Endothelial cell of umbilical vein (primary cell): Measurements from ENCODE around the gene NACA2. TPM values are rescaled to one million over a fixed set of nuclear protein-coding genes. Genes with fewer than 3 reads are reported as not detected.

ENCODE experiments used
- BruUV-seq: library from RNA; stranded (reverse); fragments of 400-500 nt; replicated peaks from 2 replicates; lab custom pipeline; 2021; lab: Mats Ljungman, UMichigan
- CTCF ChIA-PET: fragments of 300-600, 350-600 bp; sonication (Branson Sonifier 250); formaldehyde crosslinking; loops from one replicate; lab custom pipeline; 2021; ENCODE audit warnings: antibody characterized with exemption, inconsistent platforms; lab: Charles Lee
- POLR2A ChIA-PET: fragments of 300-600, 350-600 bp; sonication (Branson Sonifier 250); formaldehyde crosslinking; loops from one replicate; lab custom pipeline; 2021; ENCODE audit warnings: antibody characterized with exemption, inconsistent platforms; lab: Charles Lee
- DNase-seq: peaks from one replicate; pipeline ENCODE4 v3.0.0-alpha.2; 2011; ENCODE audit warnings: low read depth, low spot score
- FAIRE-seq: peaks from 2 replicates; lab custom pipeline; 2011; peaks lifted over from hg19 to GRCh38; lab: Jason Lieb, UNC
- H2AFZ ChIP-seq: 2 replicates; pipeline ENCODE4 v1.6.0; 2012; ENCODE audit warnings: low read depth, low read length, control low read depth, inconsistent platforms
- H3K27ac ChIP-seq: 2 replicates; pipeline ENCODE4 v1.5.1; 2011; ENCODE audit warnings: low read depth, mild to moderate bottlenecking, control low read depth, low read length, moderate library complexity; ENCODE audit not compliant: insufficient read depth
- H3K27me3 ChIP-seq, 2 experiments: 2 replicates each; pipeline versions ENCODE4 v1.6.0 to v1.6.1; 2011; ENCODE audit warnings: low read length in 2 of 2, mixed read lengths in 1 of 2; ENCODE audit not compliant: control insufficient read depth in 2 of 2, insufficient read depth in 2 of 2
- H3K36me3 ChIP-seq, 2 experiments: 2 replicates in 1 of 2; 3 replicates in 1 of 2; pipeline ENCODE4 v1.5.1; 2011; ENCODE audit warnings: low read length in 2 of 2, mild to moderate bottlenecking in 1 of 2, moderate library complexity in 1 of 2; ENCODE audit not compliant: control insufficient read depth in 2 of 2, insufficient read depth in 2 of 2; ENCODE audit errors: extremely low read depth in 1 of 2
- H3K4me1 ChIP-seq: 3 replicates; pipeline ENCODE4 v1.5.1; 2011; ENCODE audit warnings: mild to moderate bottlenecking, low read length; ENCODE audit not compliant: control insufficient read depth, insufficient read depth; ENCODE audit errors: extremely low read depth
- H3K4me2 ChIP-seq: 2 replicates; pipeline ENCODE4 v1.6.1; 2011; ENCODE audit warnings: low read length, control low read depth, mixed read lengths; ENCODE audit not compliant: insufficient read depth
- H3K4me3 ChIP-seq, 3 experiments: fragments of 200-600 bp in 1 of 3; sonication (generic), shearing (Covaris generic) in 1 of 3; replicated peaks in 1 of 3; 2 replicates each; pipeline ENCODE4 v1.5.1; 2011 to 2016; ENCODE audit warnings: control low read depth in 3 of 3, low read length in 3 of 3, mild to moderate bottlenecking in 2 of 3, inconsistent platforms in 1 of 3, low read depth in 1 of 3, moderate library complexity in 1 of 3; ENCODE audit not compliant: insufficient read depth in 1 of 3
- H3K79me2 ChIP-seq: 2 replicates; pipeline ENCODE4 v1.6.0; 2012; ENCODE audit warnings: low read length, inconsistent platforms; ENCODE audit not compliant: control insufficient read depth, insufficient read depth
- H3K9ac ChIP-seq: replicated peaks from 2 replicates; pipeline ENCODE3; 2011; ENCODE audit warnings: low read length, control low read depth; ENCODE audit not compliant: insufficient read depth; ENCODE audit errors: extremely low read depth
- H3K9me1 ChIP-seq: replicated peaks from 3 replicates; pipeline ENCODE4 v1.6.0; 2011; ENCODE audit warnings: mild to moderate bottlenecking, low read length; ENCODE audit not compliant: control insufficient read depth, insufficient read depth; ENCODE audit errors: extremely low read depth
- H3K9me3 ChIP-seq: replicated peaks from 2 replicates; pipeline ENCODE4 v1.5.1; 2012; ENCODE audit warnings: low read length, inconsistent platforms; ENCODE audit not compliant: control insufficient read depth, insufficient read depth
- H4K20me1 ChIP-seq: replicated peaks from 2 replicates; pipeline ENCODE3; 2011; ENCODE audit warnings: mild to moderate bottlenecking, low read length; ENCODE audit not compliant: control insufficient read depth, insufficient read depth; ENCODE audit errors: extremely low read depth
- EZH2 ChIP-seq: IDR thresholded peaks from 2 replicates; pipeline ENCODE4 v1.6.1; 2012; ENCODE audit warnings: borderline replicate concordance, low read depth, mild to moderate bottlenecking, moderate library complexity, low read length, inconsistent platforms; ENCODE audit not compliant: severe bottlenecking
- FOS ChIP-seq: IDR thresholded peaks from 2 replicates; pipeline ENCODE4 v1.6.1; 2011; ENCODE audit warnings: mild to moderate bottlenecking, low read length, moderate library complexity, borderline replicate concordance; ENCODE audit not compliant: insufficient read depth
- GATA2 ChIP-seq: IDR thresholded peaks from 2 replicates; pipeline ENCODE4 v1.7.0; 2011; ENCODE audit warnings: low read depth, mild to moderate bottlenecking, moderate library complexity, mixed read lengths, low read length; ENCODE audit not compliant: insufficient read length, insufficient read depth
- JUN ChIP-seq: IDR thresholded peaks from 2 replicates; pipeline ENCODE4 v1.6.1; 2011; ENCODE audit warnings: borderline replicate concordance, low read depth; ENCODE audit not compliant: insufficient read length, insufficient read depth
- POLR2A ChIP-seq: IDR thresholded peaks from 2 replicates; pipeline ENCODE4 v1.6.1; 2012; ENCODE audit warnings: low read depth, mild to moderate bottlenecking, control low read depth, low read length
- POLR2AphosphoS5 ChIP-seq: IDR thresholded peaks from 2 replicates; pipeline ENCODE4 v1.6.1; 2012; ENCODE audit warnings: low read depth, mild to moderate bottlenecking, control low read depth, low read length, moderate library complexity; ENCODE audit not compliant: insufficient read depth
- dilution Hi-C: fragments of 300-500 bp; cut with MboI; formaldehyde crosslinking; loops from one replicate; pipeline ENCODE4 v1.15.0; 2019; ENCODE audit warnings: low sequenced_read_pairs; ENCODE audit not compliant: extremely low pct_ligation_motif_present
- intact Hi-C: fragments of 100-400 bp; cut with micrococcal nuclease; formaldehyde crosslinking; loops from one replicate; pipeline ENCODE4 v1.10.0; 2022
- polyA plus RNA-seq, 4 experiments: library from polyadenylated mRNA; depleted of rRNA in 3 of 4; stranded (reverse) in 3 of 4; unstranded in 1 of 4; fragments of >200 nt; gene quantifications; 2 replicates each; pipeline versions ENCODE4 v1.2.1 to v1.2.3, GENCODE V29; 2011 to 2012; ENCODE audit warnings: missing spikeins in 1 of 4
- total RNA-seq: library from RNA; stranded (reverse); gene quantifications from 2 replicates; pipeline ENCODE4 v1.2.3, GENCODE V29; 2021
- TF ChIP-seq, protein P1 (sequence below): IDR thresholded peaks from 2 replicates; pipeline ENCODE4 v1.6.1; 2011; ENCODE audit not compliant: insufficient read depth, insufficient read length
- TF ChIP-seq, protein P2 (sequence below), 2 donors: IDR thresholded peaks; 1 replicate in 1 of 2; 2 replicates in 1 of 2; pipeline ENCODE4 v1.5.1; 2011; ENCODE audit warnings: low read length in 2 of 2, mild to moderate bottlenecking in 2 of 2, moderate library complexity in 2 of 2, control low read depth in 1 of 2, inconsistent platforms in 1 of 2, low read depth in 1 of 2; ENCODE audit not compliant: insufficient read depth in 1 of 2; ENCODE audit errors: extremely low read depth in 1 of 2

Gene NACA2
- total and polyA plus RNA-seq, 2 donors (not counting 3 experiments of a cell fraction or from before 2014, with no cell fraction given), result not detected

DNA sequence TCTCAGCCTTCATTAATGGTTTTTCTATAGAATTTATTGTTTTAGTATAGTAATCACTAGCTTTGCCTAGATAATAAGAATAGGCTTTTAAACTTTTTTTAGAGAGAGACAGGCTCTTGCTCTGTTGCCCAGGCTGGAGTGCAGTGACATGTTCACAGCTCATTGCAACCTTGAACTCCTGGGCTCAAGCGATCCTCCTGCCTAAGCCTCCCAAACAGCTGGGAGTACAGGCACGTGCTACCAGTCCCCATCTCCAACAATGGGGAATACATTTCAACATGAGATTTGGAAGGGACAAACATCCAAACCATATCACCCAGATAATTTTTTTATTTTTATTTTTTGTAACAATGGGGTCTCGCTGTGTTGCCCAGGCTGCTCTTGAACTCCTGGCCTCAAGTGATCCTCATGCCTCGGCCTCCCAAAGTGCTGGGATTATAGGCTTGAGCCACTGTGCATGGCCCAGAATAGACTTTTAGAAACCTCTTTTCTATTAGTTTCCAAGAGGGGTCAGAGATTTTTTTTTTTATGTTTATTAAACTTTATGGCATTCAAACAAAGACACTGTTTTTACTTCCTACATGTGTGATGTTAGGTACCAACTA, 7.3 kb downstream of the NACA2 start:
- Histone ChIP-seq H3K27me3 (peaks cover 11 to 28% of the 10 kb centered on the region in 2 experiments), H3K4me1 (no peaks in the 10 kb centered on the region), H3K27ac (no peak overlapping the region), H3K9me3 (no peaks in the 10 kb centered on the region), H3K36me3 (no peaks in the 10 kb centered on the region), H3K4me2 (no peak overlapping the region), H3K9ac (no peak overlapping the region), H4K20me1 (no peaks in the 10 kb centered on the region), H3K79me2 (no peaks in the 10 kb centered on the region), H3K4me3 (no peak overlapping the region), H2AFZ (no peak overlapping the region), H3K9me1 (no peaks in the 10 kb centered on the region)
- DNase-seq (no peak), FAIRE-seq (no peak)
- TF ChIP-seq POLR2AphosphoS5, result no peak
- no peak for TF ChIP-seq FOS
- no peak for TF ChIP-seq JUN
- TF ChIP-seq, protein P1, sequence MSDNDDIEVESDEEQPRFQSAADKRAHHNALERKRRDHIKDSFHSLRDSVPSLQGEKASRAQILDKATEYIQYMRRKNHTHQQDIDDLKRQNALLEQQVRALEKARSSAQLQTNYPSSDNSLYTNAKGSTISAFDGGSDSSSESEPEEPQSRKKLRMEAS, result no peak
- no peak for TF ChIP-seq POLR2A
- TF ChIP-seq EZH2, result no peak
- dilution Hi-C loops (no loop called here), intact Hi-C loops (loop anchor here (1.0 kb wide), 1 partner anchor 171 kb away; no protein-coding TSS in a partner anchor)
- ChIA-PET CTCF (interaction anchor here (0.6 to 6.6 kb wide), 17 partner anchors 10 to 863 kb away, joined by 3 to 87 read pairs (median 4); no protein-coding TSS in a partner anchor), POLR2A (no interaction called here)
- BruUV-seq, result no TSS peak

DNA sequence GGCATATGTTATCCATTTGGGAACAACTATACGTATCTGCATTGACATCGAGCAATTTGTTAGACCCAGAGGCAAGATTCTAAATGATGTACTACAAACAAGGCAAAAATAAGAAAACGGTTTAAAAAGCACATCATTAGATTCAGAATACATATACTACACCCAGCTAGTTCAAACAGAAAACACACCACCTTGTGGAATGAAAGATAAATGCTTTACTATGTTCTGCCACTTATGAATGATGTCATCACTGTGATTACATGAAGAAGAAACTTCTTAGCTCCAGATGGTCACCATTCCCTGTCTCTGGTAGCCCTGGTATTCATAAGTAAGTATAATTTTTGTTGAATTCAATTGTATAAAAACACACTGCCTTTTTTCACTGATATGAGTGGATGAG, 7.8 kb downstream of the NACA2 start:
- no TSS peak for BruUV-seq
- no peaks in the 10 kb centered on the region for H3K79me2 ChIP-seq
- peaks cover 11 to 30% of the 10 kb centered on the region in 2 experiments for H3K27me3 ChIP-seq
- TF ChIP-seq FOS (no peak), POLR2A (no peak), GATA2 (no peak), JUN (peak; percentile 58)
- TF ChIP-seq, protein P2, sequence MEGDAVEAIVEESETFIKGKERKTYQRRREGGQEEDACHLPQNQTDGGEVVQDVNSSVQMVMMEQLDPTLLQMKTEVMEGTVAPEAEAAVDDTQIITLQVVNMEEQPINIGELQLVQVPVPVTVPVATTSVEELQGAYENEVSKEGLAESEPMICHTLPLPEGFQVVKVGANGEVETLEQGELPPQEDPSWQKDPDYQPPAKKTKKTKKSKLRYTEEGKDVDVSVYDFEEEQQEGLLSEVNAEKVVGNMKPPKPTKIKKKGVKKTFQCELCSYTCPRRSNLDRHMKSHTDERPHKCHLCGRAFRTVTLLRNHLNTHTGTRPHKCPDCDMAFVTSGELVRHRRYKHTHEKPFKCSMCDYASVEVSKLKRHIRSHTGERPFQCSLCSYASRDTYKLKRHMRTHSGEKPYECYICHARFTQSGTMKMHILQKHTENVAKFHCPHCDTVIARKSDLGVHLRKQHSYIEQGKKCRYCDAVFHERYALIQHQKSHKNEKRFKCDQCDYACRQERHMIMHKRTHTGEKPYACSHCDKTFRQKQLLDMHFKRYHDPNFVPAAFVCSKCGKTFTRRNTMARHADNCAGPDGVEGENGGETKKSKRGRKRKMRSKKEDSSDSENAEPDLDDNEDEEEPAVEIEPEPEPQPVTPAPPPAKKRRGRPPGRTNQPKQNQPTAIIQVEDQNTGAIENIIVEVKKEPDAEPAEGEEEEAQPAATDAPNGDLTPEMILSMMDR (IDR thresholded peaks at IDR 0.05; ENCODE audit: extremely low read depth in 1 of 2, insufficient read depth in 1 of 2, low read depth in 1 of 2, low read length in 2 of 2), result peak; percentile 11 to 25
- no peak overlapping the region for H3K9ac ChIP-seq
- H4K20me1 ChIP-seq, result no peaks in the 10 kb centered on the region
- H3K9me1 ChIP-seq, result no peaks in the 10 kb centered on the region
- no peak overlapping the region for H2AFZ ChIP-seq
- no peak overlapping the region for H3K27ac ChIP-seq
- H3K4me2 ChIP-seq, result no peak overlapping the region
- H3K36me3 ChIP-seq, result no peaks in the 10 kb centered on the region
- no peak overlapping the region for H3K4me3 ChIP-seq
- intact Hi-C loops, result loop anchor here (1.0 kb wide), 1 partner anchor 171 kb away; no protein-coding TSS in a partner anchor
- DNase-seq, result peak; percentile 36
- CTCF ChIA-PET, result interaction anchor here (0.6 to 6.6 kb wide), 15 partner anchors 9 to 863 kb away, joined by 3 to 87 read pairs (median 4); no protein-coding TSS in a partner anchor
- no peaks in the 10 kb centered on the region for H3K9me3 ChIP-seq
- H3K4me1 ChIP-seq, result no peaks in the 10 kb centered on the region
- no peak for FAIRE-seq
- dilution Hi-C loops, result no loop called here
- POLR2A ChIA-PET, result no interaction called here
